ENCODE measurements around the gene KRT33B.

DNA sequence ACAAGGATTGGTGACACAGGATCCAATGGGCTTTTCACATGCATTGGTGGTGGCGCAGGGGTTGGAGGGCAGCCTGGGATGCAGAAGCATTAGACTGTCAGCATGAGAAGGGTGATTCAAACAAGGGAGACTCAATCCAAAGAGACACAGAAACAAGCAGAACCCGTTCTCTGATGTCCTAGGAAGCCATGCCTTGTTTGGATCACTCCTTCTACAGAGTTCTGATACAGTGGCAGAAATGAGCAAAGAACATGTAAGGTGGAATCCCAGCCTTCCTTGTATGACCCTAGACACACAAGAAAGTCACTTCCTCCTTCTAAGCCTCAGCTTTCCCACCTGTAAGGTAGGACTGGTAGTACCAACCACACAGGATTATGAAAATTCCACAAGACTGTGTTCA lies 5.7 kb downstream of the KRT33B start:
- TF ChIP-seq, protein P1, sequence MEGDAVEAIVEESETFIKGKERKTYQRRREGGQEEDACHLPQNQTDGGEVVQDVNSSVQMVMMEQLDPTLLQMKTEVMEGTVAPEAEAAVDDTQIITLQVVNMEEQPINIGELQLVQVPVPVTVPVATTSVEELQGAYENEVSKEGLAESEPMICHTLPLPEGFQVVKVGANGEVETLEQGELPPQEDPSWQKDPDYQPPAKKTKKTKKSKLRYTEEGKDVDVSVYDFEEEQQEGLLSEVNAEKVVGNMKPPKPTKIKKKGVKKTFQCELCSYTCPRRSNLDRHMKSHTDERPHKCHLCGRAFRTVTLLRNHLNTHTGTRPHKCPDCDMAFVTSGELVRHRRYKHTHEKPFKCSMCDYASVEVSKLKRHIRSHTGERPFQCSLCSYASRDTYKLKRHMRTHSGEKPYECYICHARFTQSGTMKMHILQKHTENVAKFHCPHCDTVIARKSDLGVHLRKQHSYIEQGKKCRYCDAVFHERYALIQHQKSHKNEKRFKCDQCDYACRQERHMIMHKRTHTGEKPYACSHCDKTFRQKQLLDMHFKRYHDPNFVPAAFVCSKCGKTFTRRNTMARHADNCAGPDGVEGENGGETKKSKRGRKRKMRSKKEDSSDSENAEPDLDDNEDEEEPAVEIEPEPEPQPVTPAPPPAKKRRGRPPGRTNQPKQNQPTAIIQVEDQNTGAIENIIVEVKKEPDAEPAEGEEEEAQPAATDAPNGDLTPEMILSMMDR (IDR thresholded peaks at IDR 0.05; ENCODE audit: low read length), result no peak
- no peak for TF ChIP-seq EZH2phosphoT487 (IDR thresholded peaks at IDR 0.05; ENCODE audit: low read length)
- TF ChIP-seq EZH2 (optimal IDR thresholded peaks at IDR 0.05; ENCODE audit: low read depth, low read length), result no peak
